ENCODE results near the gene TPP2.

Gene TPP2

DNA sequence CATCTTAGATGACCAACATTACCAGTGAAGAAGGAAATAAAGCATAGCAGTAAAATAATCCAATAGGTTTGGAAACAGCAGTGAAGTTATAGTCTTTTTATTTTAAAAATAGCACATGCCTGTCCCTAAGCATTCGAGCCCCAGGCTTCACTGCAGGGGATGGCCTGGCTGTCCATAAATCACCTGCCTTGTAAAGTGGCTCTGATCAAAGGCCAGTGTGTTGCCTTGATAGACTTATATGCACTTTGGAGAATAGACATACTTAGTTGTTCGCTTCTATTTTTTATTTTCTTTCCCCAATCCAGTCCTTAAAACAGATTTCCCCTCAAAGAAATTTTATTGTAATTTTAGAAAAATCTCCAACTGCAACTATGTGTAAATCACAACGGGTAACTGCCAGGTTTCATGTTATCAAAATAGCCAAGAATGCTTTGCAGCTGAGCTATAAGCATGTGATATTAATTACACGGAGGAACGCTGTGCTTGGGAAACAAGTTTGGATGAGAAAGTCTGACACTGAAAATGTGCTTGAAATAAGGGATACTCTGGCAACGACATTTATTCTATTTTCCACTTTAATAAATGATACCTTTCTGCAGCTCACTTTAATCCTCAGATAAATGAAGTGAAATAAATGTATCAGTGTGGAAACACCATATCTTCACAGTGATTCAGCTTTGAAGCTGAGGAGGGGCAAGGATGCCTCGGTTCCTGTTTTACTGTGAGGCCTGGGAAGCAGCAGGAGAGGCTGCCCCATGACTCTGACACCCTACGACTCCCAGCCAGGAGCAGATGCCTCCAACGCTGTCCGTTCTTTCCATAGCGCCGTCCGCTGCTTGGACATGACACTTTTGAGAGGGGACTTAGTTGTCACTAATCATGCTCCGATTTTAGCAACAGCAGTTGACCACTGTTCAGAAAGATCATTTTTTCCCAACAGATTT is 103.6 kb downstream of the TPP2 start:
- peak; percentile 72 for DNase-seq (ENCODE audit: low read depth)
- TF ChIP-seq CTCF (conservative IDR thresholded peaks at IDR 0.05; ENCODE audit: low read depth, low read length), result no peak
- no peak overlapping the region for H3K4me3 ChIP-seq (ENCODE audit: low read length)

- no peak overlapping the region for H3K4me3 ChIP-seq (ENCODE audit: low read length)
- no peak for DNase-seq (ENCODE audit: low read depth)
- TF ChIP-seq CTCF (conservative IDR thresholded peaks at IDR 0.05; ENCODE audit: low read depth, low read length), result no peak
Observed at GRCh38 chr13:102701331-102701730, 104.5 kb downstream of the TPP2 start.

DNA sequence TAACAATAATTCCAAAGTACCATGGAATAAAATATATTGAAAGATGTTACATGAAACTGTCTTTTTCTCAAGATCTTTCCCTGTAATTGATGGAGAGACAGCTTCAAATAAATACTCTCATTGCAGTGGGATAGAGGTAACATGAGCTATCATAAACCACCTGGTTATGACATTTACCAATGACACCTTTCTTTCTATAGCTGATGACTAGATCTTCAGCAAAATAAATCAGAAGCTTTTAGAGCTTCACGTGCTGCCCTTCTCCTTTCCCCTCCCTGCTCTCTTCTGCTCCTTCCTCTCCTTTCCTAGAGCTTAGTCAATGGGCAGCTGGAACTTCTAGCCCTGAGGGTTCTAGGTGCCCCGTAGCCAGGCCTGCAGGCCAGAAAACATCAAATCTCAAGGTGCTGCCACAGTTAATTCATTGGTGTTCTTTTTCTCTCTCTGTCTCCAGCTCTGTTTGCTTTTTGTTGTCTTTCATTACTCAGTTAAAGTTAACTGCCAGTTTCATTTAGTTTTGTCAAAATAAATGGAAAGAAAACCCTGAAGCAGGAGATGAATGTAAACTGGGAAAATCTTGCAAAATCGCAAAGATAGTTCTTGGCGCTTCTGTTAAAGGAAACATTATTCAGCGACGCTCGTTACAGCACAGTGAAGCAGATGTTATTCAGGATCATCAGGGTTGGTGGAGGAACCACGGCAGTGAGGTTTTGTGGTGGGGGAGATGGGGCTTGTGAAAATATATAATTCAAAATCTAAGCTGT is 106.4 kb downstream of the TPP2 start:
- TF ChIP-seq CTCF (conservative IDR thresholded peaks at IDR 0.05; ENCODE audit: low read depth, low read length), result no peak
- DNase-seq (ENCODE audit: low read depth), result no peak
- H3K4me3 ChIP-seq (ENCODE audit: low read length), result no peak overlapping the region

GRCh38 chr13:102703726-102704035 is 106.9 kb downstream of the TPP2 start:
- H3K4me3 ChIP-seq (ENCODE audit: low read length), result no peak overlapping the region
- no peak for TF ChIP-seq CTCF (conservative IDR thresholded peaks at IDR 0.05; ENCODE audit: low read depth, low read length)
- no peak for DNase-seq (ENCODE audit: low read depth)

DNA sequence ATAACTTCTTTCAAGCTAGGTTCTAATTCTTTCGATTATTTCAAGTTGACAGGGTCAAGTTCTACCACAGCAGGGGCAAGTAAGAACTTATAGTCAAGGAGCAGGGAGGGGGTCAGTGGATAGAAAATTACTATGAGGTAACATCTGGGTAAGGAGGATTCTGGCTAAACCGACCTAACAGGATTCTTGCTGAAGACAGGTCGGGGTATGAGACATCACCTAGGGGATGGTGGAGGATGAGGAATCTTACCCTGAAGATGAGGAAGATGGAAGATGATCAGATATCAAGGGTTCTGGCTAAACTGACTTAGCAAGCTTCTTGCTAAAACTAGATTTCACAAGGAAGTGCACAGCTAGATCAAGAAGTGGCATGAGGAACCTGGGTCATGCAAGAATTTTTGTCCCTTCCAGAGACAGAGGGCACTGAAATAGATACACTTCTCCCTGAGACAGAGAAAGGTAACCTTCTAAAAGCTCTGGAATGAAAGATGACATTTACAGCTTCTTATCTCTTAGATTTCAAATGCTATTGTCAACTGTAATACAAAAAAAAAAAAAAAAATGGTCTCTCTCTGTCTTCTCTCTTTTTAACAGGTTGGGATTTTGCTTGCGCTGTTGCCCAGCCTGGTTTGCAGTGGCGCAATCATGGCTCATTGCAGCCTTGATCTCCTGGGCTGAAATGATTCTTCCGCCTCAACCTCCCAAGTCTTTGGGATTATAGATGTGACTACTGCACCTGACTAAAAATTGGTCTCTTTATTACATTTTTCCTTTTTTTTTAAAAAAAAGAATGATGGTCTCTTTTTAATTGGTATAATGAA is 107.7 kb downstream of the TPP2 start:
- no peak for DNase-seq (ENCODE audit: low read depth)
- no peak overlapping the region for H3K4me3 ChIP-seq (ENCODE audit: low read length)
- no peak for TF ChIP-seq CTCF (conservative IDR thresholded peaks at IDR 0.05; ENCODE audit: low read depth, low read length)

DNA sequence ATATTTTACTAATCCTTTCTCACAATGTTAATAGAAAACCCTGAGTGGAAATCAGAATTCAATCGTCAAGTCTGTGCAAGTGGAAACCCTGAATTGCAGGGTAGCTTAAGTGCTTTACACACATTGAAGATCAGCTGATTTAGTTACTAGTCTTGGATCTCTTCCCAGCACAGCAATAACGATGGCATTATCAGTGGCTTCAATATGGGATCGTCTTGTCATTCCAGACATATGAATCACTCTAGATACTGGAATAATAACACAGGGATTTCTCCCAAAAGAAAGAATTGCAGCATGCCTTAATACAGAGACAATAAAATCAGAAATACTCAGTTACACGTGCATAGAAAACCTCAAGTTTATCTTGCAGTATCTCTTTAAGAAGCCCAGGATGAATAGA is 110.7 kb downstream of the TPP2 start:
- no peak overlapping the region for H3K4me3 ChIP-seq (ENCODE audit: low read length)
- peak; percentile 82 for DNase-seq (ENCODE audit: low read depth)
- TF ChIP-seq CTCF (conservative IDR thresholded peaks at IDR 0.05; ENCODE audit: low read depth, low read length), result no peak

Measured in retinal pigment epithelial cell (primary cell).